WTC11 (cell line): ENCODE measurements around the gene SKI.

ENCODE experiments used
- NFYB ChIP-seq: sonication (generic); formaldehyde crosslinking; conservative IDR thresholded peaks from 2 replicates; pipeline ENCODE4 v1.8.0; 2022; ENCODE audit warnings: low read depth, missing genetic modification reagents
- SMAD3 ChIP-seq: sonication (generic); formaldehyde crosslinking; IDR thresholded peaks from 2 replicates; pipeline ENCODE4 v1.8.0; 2022; ENCODE audit warnings: missing genetic modification reagents, mild to moderate bottlenecking, borderline replicate concordance
- ZNF232 ChIP-seq: sonication (generic); formaldehyde crosslinking; IDR thresholded peaks from 2 replicates; pipeline ENCODE4 v1.8.0; 2022; ENCODE audit warnings: mild to moderate bottlenecking, missing genetic modification reagents
- ZNF671 ChIP-seq: fragments of 250-450 bp; sonication (Bioruptor Pico); IDR thresholded peaks from 2 replicates; pipeline ENCODE4 v1.8.0; 2021; ENCODE audit warnings: mild to moderate bottlenecking
- TF ChIP-seq, protein P1 (sequence below): fragments of 200-600 bp; IDR thresholded peaks from 2 replicates; pipeline ENCODE4 v1.8.0; 2022; ENCODE audit warnings: antibody characterized with exemption
- TF ChIP-seq, protein P2 (sequence below): sonication (generic); formaldehyde crosslinking; IDR thresholded peaks from 2 replicates; pipeline ENCODE4 v1.8.1; 2022; ENCODE audit warnings: mild to moderate bottlenecking, moderate library complexity, missing genetic modification reagents
- TF ChIP-seq, protein P3 (sequence below): fragments of 250-450 bp; sonication (Bioruptor Pico); IDR thresholded peaks from 2 replicates; pipeline ENCODE4 v1.8.0; 2021; ENCODE audit warnings: mild to moderate bottlenecking
- TF ChIP-seq, protein P4 (sequence below): sonication (generic); formaldehyde crosslinking; IDR thresholded peaks from 2 replicates; pipeline ENCODE4 v1.8.1; 2022; ENCODE audit warnings: missing genetic modification reagents, borderline replicate concordance

DNA sequence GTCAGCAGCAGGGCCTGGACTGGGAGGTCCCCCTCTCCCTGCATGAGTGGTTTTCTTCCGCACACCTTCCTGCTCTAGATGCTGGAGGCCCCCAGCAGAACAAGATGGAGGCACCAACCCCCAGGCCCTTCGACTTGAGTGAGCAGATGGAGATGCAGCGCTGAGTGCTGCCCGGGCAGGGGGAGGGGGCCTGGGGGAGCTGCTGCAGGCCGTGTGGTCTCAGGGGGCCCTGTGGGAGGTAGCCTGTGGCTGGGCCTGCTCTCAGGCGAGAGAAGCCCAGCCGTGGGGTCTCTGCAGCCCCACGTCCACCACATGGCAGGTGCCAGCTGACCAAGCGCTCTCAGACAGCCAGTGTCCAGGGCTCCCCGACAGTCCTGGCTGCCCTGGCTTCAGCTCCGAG is 32.3 kb upstream of the SKI start:
- TF ChIP-seq, protein P1, sequence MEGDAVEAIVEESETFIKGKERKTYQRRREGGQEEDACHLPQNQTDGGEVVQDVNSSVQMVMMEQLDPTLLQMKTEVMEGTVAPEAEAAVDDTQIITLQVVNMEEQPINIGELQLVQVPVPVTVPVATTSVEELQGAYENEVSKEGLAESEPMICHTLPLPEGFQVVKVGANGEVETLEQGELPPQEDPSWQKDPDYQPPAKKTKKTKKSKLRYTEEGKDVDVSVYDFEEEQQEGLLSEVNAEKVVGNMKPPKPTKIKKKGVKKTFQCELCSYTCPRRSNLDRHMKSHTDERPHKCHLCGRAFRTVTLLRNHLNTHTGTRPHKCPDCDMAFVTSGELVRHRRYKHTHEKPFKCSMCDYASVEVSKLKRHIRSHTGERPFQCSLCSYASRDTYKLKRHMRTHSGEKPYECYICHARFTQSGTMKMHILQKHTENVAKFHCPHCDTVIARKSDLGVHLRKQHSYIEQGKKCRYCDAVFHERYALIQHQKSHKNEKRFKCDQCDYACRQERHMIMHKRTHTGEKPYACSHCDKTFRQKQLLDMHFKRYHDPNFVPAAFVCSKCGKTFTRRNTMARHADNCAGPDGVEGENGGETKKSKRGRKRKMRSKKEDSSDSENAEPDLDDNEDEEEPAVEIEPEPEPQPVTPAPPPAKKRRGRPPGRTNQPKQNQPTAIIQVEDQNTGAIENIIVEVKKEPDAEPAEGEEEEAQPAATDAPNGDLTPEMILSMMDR: no peak
- TF ChIP-seq, protein P2, sequence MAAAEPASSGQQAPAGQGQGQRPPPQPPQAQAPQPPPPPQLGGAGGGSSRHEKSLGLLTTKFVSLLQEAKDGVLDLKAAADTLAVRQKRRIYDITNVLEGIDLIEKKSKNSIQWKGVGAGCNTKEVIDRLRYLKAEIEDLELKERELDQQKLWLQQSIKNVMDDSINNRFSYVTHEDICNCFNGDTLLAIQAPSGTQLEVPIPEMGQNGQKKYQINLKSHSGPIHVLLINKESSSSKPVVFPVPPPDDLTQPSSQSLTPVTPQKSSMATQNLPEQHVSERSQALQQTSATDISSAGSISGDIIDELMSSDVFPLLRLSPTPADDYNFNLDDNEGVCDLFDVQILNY (CRISPR knock-in tag): no peak
- TF ChIP-seq, protein P3, sequence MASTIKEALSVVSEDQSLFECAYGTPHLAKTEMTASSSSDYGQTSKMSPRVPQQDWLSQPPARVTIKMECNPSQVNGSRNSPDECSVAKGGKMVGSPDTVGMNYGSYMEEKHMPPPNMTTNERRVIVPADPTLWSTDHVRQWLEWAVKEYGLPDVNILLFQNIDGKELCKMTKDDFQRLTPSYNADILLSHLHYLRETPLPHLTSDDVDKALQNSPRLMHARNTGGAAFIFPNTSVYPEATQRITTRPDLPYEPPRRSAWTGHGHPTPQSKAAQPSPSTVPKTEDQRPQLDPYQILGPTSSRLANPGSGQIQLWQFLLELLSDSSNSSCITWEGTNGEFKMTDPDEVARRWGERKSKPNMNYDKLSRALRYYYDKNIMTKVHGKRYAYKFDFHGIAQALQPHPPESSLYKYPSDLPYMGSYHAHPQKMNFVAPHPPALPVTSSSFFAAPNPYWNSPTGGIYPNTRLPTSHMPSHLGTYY (CRISPR knock-in tag): no peak
- TF ChIP-seq NFYB (CRISPR knock-in tag): no peak
- TF ChIP-seq, protein P4, sequence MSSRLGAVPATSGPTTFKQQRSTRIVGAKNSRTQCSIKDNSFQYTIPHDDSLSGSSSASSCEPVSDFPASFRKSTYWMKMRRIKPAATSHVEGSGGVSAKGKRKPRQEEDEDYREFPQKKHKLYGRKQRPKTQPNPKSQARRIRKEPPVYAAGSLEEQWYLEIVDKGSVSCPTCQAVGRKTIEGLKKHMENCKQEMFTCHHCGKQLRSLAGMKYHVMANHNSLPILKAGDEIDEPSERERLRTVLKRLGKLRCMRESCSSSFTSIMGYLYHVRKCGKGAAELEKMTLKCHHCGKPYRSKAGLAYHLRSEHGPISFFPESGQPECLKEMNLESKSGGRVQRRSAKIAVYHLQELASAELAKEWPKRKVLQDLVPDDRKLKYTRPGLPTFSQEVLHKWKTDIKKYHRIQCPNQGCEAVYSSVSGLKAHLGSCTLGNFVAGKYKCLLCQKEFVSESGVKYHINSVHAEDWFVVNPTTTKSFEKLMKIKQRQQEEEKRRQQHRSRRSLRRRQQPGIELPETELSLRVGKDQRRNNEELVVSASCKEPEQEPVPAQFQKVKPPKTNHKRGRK (CRISPR knock-in tag): no peak
- no peak for TF ChIP-seq ZNF671
- no peak for TF ChIP-seq ZNF232 (CRISPR knock-in tag)
- no peak for TF ChIP-seq SMAD3 (CRISPR knock-in tag)
